HG02970 (cell line): ENCODE results near the gene PLEKHM2.
"Not testable (repeated sequence)": the region's sequence is repeated elsewhere in the genome, so short reads cannot be mapped to it uniquely, and the experiment has no call there.

Experiments used
- ATAC-seq: cut with Tn5 transposase; IDR thresholded peaks from one replicate; pipeline ENCODE4 v1.9.1; 2021; ENCODE audit warnings: mild to moderate bottlenecking, moderate library complexity, moderate number of reproducible peaks; ENCODE audit not compliant: unreplicated experiment, low FRiP score

PLEKHM2 gene, protein sequence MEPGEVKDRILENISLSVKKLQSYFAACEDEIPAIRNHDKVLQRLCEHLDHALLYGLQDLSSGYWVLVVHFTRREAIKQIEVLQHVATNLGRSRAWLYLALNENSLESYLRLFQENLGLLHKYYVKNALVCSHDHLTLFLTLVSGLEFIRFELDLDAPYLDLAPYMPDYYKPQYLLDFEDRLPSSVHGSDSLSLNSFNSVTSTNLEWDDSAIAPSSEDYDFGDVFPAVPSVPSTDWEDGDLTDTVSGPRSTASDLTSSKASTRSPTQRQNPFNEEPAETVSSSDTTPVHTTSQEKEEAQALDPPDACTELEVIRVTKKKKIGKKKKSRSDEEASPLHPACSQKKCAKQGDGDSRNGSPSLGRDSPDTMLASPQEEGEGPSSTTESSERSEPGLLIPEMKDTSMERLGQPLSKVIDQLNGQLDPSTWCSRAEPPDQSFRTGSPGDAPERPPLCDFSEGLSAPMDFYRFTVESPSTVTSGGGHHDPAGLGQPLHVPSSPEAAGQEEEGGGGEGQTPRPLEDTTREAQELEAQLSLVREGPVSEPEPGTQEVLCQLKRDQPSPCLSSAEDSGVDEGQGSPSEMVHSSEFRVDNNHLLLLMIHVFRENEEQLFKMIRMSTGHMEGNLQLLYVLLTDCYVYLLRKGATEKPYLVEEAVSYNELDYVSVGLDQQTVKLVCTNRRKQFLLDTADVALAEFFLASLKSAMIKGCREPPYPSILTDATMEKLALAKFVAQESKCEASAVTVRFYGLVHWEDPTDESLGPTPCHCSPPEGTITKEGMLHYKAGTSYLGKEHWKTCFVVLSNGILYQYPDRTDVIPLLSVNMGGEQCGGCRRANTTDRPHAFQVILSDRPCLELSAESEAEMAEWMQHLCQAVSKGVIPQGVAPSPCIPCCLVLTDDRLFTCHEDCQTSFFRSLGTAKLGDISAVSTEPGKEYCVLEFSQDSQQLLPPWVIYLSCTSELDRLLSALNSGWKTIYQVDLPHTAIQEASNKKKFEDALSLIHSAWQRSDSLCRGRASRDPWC

DNA sequence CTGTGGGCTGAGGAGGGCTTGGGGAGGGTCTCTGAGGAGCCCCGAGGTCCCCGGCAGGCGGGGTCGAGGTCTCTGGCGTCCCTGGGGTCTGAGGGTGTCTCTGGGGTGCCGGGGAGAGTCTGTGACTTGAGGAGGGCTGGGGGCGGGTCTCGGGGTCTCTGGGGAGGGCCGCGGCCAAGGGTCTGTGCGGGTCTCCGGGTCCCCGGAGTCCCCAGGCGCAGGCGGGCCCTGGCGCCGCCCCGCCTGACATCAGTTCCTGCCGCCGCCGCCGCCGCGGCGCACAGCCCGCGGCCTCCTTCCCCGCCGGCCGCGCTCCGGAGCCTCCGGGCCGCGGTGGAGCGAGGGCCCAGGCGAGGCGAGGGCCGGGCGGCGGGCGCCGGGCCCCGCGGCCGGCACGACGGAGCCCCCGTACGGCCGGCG is at the start of gene PLEKHM2:
Gene PLEKHM2, plus strand, starts transcription at position 279 of the 420 bp plus-strand sequence. CDS start 239 bp downstream, outside the sequence.
- peak; percentile 58 for ATAC-seq

DNA sequence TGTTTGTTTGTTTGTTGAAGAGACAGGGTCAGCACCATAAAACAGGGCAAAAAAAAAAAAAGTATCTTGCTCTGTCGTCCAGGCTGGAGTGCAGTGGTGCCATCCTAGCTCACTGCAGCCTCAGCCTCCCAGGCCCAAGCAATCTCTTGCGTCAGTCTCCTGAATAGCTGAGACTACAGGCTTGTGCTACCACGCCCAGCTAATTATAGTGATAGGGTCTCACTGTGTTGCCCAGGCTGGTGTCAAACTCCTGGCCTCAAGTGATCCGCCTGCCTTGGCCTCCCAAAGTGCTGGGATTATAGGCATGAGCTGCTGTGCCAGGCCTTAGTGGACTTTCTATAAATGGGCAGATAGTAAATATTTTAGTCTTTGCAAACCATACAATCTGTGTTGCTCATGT is 47.7 kb upstream of the PLEKHM2 start:
- ATAC-seq, result no peak

GRCh38 chr1:15637826-15638225 is 46.3 kb upstream of the PLEKHM2 start:
- no peak for ATAC-seq

DNA sequence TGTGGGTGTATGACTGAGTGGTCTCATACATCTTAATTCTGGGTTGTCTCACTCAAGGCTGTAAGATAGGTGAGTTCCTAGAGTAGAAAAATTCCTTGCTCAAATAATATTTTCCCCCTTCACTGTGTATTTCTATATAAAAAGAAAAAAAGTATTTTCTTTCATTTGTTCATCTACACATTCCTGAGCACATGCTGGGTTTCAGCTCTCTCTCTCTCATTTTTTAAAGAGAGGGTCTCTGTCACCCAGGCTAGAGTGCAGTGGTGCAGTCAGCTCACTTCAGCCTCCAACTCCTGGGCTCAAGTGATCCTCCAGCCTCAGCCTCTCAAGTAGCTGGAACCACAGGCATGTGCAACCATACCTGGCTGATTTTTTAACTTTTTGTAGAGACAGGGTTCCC is 44.9 kb upstream of the PLEKHM2 start:
- ATAC-seq, result no peak

- ATAC-seq, result no peak
Measured at GRCh38 chr1:15639931-15640330, 44.2 kb upstream of the PLEKHM2 start.

DNA sequence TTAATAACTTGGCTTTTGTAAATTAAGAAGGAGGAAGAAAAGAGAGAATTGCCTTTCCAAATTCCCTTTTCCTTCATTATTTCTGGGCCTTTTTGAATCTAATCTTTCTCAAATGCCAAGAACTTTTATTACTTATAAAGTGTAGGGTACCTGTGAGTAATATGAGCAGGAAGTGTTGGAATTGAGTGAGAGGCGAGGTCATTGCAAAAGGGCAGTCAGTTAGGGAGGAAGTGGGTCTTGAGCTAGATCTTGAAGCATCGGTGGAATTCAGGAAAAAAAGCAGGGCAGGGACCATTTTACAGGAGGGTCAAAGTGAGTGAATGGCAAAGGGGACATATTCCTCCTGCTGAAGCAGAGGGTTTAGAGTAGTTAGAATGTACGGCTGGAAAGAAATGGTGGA is 43.5 kb upstream of the PLEKHM2 start:
- ATAC-seq, result no peak

GRCh38 chr1:15649937-15650336 is 34.2 kb upstream of the PLEKHM2 start:
- no peak for ATAC-seq

DNA sequence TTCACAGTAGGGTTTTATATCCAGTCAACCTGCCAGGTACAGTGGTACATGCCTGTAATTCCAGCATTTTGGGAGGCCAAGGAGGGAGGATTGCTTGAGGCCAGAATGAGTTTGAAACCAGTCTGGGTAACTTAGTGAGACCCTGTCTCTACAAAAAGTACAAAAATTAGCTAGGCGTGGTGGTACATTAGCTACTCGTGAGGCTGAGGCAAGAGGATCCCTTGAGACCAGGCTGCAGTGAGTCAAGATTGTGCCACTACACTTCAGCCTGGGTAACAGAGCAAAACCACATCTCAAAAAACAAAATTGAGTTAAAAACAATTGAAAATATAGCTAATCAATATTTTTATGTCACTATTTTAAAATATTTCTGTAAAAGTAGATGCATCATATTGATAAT is 33.7 kb upstream of the PLEKHM2 start:
- no peak for ATAC-seq

DNA sequence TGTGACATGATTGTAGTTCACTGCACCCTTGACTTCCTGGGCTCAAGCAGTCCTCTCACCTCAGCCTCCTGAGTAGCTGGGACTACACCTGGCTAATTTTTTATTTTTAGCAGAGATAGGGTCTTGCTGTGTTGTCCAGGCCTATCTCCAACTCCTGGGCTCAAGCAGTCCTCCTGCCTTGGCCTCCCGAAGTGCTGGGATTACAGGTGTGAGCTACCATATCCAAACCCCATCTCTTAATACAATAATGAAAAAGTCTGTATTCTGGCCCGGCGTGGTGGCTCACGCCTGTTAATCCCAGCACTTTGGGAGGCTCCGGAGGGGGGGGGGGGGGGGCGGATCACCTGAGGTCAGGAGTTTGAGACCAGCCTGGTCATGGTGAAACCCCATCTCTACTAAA is 32.0 kb upstream of the PLEKHM2 start:
- not testable (repeated sequence) for ATAC-seq

DNA sequence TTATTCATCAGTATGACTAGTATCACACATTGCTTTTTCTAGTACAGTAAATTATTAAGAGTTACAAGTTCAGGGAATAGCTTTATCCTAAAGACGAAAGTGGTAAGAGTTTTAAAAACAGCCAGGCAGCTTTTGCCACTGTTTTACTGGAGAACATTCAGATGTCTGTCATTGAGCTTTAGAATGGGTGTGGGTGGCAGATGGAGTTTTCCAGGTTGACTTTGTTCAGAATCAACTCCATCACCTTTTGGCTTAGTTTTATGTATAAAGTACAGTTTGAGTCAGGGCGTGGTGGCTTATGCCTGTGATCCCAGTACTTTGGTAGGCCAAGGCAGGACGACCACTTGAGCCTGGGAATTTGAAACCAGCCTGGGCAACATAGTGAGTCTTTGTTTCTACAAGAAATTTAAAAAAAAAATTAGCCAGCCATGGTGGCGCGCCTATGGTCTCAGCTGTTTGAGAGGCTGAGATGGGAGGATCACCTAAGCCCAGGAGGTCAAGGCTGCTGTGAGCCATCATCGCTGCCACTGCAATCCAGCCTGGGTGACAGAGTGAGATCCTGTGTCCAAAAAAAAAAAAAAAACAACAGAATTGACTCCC is 29.9 kb upstream of the PLEKHM2 start:
- no peak for ATAC-seq

- ATAC-seq, result no peak
Measured at GRCh38 chr1:15656464-15656863, 27.7 kb upstream of the PLEKHM2 start.

DNA sequence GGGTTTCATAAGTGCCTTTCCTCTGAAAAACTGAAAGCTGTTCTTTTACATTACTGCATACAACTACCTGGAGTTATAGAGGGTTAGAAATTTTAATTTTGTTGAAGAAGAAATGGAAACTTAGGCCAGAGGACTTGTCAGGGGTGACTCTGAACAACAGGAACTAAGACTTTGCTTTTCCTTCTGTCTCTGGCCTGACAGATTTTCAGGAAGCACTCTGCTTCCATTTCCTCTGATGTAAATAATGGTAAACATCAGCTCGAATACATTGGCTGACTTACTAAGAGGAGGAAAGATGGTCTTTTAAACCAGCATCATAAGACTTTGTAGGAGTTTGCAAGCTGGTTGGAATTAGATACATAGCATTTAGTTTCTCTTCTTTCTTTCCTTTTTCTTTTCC is 27.1 kb upstream of the PLEKHM2 start:
- no peak for ATAC-seq

DNA sequence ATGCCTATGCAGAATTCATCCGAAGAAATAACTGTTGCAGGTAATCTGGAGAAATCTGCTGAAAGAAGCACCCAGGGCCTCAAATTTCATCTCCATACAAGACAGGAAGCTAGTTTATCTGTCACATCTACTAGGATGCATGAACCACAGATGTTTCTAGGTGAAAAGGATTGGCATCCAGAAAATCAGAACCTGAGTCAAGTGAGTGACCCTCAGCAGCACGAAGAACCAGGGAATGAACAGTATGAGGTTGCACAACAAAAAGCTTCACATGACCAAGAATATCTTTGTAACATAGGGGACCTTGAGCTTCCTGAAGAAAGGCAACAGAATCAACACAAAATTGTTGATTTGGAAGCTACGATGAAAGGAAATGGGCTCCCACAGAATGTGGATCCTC is 24.0 kb upstream of the PLEKHM2 start:
- no peak for ATAC-seq

- no peak for ATAC-seq
Measured at GRCh38 chr1:15662477-15662876, 21.6 kb upstream of the PLEKHM2 start.

GRCh38 chr1:15663925-15664324 is 20.2 kb upstream of the PLEKHM2 start:
- ATAC-seq, result no peak

GRCh38 chr1:15667362-15667761 is 16.8 kb upstream of the PLEKHM2 start:
- no peak for ATAC-seq

- no peak for ATAC-seq
Measured at GRCh38 chr1:15668089-15668754, 15.9 kb upstream of the PLEKHM2 start.

DNA sequence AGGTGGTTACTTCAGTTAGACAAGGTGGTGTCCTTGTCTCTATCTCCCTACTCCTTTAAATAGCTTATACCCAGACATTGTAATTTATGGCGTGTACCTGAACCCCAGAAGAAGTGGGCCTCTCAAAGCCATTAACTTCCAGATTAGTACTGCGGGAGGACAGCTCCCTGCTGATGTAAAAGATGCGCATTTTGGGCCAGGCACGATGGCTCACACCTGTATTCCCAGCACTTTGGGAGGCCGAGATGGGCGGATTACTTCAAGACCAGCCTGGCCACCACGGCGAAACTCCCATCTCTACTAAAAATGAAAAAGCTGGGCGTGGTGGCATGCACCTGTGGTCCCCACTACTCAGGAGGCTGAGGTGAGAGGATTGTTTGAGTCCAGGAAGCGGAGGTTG is 15.0 kb upstream of the PLEKHM2 start:
- ATAC-seq, result no peak

DNA sequence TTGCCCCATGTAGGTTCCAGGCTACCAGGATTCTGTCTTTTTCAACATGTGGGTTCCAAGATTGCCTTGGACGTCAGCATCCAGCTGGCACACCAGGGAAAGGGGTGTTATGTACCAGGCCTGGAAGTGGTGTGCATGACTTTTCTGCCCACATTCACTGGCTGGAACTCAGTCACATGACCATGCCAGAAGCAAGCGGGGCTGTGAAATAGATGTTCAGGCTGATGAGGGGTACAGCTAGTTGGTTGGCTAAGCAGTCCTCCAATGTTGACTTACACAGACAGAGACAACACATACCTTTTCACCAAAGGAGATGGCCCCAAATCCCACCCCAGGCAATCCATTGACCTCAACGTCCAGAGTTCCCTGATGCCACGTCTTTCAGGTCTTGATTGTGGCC is 14.3 kb upstream of the PLEKHM2 start:
- no peak for ATAC-seq

DNA sequence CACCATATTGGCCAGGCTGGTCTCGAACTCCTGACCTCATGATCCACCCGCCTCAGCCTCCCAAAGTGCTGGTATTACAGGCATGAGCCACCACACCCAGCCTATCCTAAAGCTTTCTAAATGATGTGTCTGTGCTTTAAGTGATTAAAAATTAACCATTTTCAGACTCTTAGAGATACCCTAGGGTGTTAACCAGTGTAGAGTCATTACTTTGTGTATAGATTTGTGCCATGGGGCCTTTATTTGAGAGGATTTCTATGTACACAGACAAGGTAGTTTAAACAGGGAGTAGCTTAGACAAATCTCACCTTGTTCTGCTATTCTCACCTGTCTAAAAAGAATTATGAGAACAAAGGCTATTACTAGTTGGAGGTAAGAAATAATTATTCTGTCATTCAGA is 12.7 kb upstream of the PLEKHM2 start:
- no peak for ATAC-seq
